GM18861 (cell line): ENCODE results near the gene LAMC1.

Source experiments
- ATAC-seq: cut with Tn5 transposase; IDR thresholded peaks from one replicate; pipeline ENCODE4 v1.9.1; 2021; ENCODE audit not compliant: unreplicated experiment

Gene LAMC1

DNA sequence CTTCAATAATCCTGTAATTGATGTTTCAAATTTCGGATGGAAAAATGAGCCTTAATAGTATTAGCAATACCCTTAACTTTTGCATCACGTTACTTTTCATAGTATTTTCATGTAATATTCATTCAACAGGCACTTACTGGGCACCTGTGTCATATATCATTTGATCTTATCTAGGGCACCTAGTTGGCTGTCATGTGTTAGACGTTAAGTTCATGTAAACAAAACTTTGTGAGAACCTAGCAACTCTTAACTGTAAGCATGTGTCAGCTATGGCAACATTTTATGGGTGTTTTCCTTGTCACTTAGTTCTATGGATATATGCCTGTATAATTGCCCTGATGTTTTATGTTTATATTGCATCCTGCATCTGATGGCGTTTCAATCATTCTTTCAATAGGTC lies 163.6 kb downstream of the LAMC1 start:
- no peak for ATAC-seq

DNA sequence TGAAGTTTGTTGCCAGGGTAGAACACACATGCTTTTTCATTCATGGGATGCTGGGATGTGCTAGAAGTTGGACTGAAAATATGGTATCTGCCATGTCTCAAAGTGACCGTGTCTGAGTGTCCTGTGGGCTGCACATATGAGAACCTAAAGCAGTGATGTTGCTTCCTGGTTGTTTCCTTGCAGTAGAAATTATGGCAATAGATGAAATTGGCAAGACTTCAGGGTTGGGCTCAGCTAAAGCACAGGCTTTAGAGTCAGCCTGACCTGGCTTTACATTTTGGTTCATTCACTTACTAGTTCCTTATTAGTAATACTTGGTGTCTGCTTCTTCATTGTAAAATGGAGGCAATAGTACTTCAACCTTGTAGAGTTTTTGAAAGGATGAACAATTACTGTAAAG lies 165.0 kb downstream of the LAMC1 start:
- ATAC-seq: no peak

DNA sequence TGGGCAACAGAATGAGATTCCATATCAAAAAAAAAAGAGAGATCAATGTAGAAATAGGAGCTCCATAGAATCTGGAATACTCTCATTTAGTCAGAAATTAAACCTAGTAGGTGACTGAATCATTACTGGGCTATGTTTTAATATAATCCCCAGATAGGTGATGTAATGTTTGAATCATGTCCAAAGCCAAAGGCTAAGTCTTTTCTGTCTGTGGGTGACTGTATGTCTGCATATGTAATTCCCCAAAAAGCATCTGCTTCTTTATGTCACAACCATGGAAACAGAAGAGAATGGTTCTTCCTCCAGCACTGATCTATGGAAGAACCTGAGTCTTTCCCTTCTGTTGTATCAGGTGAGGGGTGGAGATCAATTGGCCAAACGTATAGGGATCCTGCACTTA lies 168.6 kb downstream of the LAMC1 start:
- no peak for ATAC-seq

DNA sequence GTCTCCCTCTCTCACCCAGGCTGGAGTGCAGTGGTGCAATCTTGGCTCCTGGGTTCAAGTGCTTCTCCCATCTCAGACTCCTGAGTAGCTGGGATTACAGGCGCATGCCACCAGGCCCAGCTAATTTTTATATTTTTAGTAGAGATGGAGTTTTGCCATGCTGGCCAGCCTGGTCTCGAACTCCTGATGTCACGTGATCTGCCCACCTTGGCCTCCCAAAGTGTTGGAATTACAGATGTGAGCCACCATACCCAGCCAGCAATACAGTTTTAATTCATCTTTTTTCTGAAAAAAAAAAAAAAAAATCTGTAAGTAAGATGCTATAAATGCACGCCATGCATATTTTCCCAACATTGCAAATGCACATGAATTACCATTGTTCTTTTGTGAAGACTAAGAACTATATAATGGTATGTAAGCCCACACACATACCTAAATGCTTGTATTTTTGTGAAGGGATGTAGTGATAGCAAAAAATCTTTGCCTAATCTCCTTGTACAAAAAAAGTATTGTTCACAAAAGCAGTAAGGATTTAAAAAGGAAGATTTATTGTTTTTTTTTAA lies 170.8 kb downstream of the LAMC1 start:
- no peak for ATAC-seq

DNA sequence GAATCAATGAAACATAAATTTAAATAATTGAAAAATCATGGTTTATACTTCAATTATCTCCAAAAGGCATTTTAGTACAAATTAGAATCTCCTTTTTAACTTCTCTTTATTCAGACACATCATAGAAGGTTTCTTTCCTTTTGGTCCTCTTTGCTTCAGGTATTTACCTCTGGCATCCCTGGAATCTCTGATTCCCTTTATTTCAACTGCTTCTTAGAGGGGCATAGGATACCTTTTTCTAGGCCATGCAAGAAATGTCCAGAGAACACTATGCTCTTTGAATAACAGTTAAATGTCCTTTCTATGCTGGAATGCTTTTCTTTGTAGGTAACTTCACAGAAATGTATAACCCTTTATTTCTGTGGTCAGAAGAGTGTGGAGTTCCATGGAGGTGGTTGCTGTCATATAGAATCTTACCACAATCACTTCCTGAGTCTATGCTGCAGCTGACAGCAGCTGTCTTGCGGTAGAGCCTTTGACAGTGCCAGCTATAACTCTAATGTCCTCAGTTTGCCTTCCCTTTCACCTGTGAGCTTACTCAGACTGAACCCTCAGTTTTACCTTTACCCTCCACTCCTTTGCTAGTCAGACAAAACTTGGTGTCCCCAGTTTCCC lies 171.4 kb downstream of the LAMC1 start:
- ATAC-seq: peak; percentile 99

DNA sequence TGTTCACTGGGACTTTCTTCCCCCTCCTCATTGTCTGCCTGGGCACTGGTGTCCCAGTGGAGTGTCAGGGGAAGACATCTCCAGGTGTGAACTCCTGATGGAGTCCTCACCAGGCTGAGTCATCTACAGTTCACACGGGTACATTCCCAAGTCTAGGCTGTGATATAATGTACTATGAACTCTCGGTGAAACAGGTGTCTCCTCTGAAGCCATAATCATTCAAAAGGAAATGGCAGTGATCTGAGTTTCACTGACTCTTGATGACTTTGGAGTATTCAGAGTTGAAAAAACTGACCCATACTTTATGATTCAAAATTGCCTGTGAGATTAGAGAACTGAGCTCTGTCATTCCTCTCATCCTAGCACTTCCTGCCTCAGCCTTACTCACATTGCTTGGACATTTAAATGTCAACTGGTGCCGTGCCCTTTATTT lies 171.9 kb downstream of the LAMC1 start:
- peak; percentile 28 for ATAC-seq
